HG02981 (cell line): ENCODE data around the gene LMO3.

Experiments
- ATAC-seq: cut with Tn5 transposase; IDR thresholded peaks from one replicate; pipeline ENCODE4 v1.9.1; 2021; ENCODE audit warnings: mild to moderate bottlenecking, moderate library complexity; ENCODE audit not compliant: unreplicated experiment

The LMO3 gene

DNA sequence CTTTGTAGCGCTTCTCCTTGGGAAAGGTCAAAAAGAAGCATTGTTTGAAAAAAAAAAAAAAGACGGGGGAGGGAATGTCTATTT is at the start of gene LMO3:
LMO3 (minus strand) TSS at position 46 of the 84 bp plus-strand sequence. CDS start 5,302 bp downstream, outside the sequence.
- no peak for ATAC-seq

DNA sequence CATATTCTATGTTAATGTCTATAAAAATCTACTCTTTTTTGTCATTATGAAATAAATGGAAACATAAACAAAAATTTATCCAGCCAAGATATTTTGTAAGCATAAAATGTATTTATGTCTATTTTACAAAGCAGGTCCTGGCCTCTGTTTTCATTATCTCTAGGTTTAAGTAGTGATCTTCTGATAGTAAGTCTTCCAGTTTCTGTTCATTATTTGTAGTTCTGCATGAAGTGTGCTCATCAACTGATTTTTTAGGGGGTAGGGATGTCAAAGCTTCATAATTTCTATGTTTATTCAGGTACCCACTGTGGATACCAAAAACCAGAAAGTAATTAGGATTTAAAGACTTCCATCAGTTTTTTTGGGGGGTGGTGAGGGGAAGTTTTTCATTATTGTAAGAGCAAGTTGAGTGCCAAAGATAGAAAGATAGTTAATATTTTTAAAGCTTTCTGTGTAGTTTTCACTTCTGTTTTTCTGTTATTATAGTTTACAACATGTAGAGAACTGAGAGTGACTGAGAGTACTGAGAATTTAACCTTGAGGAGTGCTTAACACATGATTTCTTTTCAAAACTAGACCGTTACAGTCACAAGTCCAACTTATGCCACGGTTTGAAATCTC is 30.6 kb upstream of the LMO3 start:
- ATAC-seq = peak; percentile 84

DNA sequence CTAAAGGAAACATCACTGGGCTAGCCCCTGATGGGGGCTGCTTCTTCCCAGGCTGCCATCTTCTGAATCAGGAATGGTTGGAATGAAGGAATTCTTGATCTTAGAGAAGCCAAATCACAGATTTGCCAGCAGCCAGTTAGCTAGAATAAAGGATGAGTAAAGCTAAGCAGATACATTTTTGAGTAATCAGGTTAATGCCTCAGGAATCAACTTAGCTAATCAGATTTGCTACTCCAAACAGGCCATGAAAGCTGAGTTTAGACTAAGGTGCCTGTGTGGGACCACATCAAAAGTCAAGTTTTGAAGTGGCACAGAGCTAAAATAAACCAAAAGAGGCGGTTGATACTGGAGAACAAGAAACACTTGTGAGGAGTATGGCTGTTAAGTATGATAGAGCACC is 28.8 kb upstream of the LMO3 start:
- ATAC-seq = no peak

DNA sequence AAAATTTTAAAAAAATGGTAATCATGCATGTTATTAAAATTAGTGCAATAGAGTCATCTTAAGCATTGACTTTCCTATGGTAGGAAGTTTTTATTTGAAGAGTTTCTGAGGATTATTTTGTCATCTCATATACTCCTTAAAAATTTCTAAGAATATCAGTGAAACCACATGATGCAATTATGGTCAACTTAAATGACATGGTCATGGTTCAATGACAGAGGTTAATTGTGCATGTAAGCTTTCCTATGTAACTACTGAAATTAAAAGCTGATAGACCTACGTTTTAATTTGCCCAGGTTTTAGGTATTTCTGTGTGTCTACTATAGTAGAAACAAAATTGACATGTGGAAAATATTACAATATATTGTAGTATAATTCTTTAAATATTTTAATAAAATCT is 21.0 kb upstream of the LMO3 start:
- no peak for ATAC-seq

DNA sequence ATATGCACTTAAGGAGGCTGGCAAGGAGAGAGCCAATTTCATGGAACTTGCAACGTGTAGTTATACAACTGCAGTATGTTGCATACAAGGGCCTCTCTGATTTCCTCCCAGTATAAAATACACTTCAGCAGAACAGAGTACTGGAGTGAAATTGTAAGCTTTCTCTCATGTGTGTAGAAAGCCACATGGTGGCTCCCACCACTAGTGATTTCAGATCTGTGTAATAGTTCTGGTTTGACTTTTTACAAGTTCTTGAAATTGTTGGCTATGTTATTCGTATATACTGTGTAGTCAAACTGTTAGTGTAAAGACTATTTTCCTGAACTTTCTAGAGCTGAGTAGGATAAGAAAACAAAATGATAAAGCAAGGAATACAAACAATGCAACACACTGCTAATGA is 16.4 kb upstream of the LMO3 start:
- ATAC-seq = no peak

DNA sequence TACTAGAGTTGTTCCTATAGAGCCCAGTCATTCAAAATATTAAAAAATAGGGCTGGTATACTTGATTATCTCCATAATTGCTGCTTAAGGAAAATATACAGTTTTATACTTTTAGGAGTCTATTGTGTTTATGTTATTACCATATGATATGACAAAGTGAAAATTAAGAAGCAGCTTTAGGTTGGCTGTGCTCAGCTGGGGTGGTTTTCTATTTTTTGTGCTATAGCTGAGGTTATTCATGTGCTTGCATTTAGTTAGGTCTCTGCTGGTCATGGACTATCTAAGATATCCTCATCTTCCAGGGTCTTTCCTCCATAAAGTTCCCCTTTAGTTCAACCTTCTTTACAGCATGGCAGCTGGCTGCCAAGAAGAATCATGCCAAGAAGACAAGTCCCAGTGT is 13.6 kb upstream of the LMO3 start:
- no peak for ATAC-seq

DNA sequence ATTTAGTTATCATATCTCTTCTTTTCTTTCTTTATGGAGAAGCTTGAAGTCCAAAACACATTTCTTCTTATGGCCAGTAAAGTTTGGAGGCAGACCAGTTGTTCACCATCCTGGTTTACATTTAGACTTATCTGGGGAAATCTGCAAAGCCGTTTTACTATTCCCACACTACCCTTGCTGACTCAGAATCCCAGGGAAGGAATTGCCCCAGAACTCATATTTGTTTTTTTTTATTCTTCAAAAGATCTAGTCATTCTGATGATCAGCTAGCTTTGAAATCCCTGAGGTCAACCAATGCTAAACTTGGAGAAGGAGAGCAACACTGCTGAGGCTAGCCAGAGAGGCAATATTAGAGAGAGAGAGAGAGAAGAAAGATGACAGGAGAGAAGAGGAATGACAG is 12.3 kb upstream of the LMO3 start:
- ATAC-seq = no peak

DNA sequence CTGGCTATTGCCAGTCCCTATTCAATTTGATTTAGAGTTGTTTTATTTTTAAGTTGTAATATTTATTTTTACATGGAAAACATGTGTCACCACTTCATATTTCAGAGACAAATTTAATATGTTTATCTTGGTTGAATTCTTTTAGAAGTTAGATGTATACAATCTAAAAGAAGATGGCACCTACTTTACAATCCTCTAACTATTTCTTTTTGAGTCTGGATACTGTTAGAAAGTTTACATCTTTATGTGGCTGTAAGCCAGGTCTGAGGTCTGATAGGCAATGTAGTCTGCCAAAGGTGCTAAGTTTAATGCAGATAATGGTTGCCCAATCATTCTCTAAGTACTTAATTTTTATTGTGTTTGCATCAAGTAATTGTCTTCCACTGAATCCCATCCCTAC is 7.2 kb upstream of the LMO3 start:
- ATAC-seq = no peak

DNA sequence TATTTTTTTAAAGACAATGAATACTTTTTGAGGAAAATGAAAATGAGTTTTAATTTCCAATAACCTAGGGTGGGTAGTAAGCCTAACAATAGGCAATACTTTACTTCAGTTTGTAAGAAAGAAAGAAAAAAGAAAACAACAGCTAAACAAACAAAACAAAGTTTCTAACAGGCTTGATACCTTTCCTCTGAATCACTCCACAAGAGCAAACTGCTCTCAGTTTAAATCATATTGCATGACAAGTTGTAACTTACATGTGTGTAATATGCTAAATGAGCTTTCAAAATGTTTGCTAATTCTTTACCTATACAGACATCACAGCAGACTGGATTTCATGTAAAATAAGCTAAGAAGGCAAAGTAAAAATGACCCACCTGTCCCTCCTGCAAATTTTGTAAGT is 6.7 kb upstream of the LMO3 start:
- ATAC-seq = no peak

DNA sequence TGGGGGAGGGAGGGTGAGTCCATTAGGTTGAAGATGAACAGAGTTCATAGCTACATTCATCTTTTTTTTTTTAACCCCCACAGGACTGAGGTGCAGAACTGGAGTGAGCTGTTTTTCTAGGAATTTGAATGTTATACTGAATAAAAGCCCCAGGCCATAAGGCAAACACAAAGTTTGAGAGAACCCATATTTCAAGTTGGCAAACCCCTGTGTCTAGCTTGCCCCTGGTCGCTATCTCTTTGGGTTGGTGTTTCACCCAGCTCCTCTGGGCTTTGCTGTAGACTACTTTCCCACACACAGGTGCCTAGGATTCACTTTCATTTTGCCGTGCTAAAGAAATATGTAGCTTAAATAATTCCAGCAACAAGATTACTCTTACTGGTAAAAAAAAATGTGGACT is 5.2 kb upstream of the LMO3 start:
- peak; percentile 47 for ATAC-seq

DNA sequence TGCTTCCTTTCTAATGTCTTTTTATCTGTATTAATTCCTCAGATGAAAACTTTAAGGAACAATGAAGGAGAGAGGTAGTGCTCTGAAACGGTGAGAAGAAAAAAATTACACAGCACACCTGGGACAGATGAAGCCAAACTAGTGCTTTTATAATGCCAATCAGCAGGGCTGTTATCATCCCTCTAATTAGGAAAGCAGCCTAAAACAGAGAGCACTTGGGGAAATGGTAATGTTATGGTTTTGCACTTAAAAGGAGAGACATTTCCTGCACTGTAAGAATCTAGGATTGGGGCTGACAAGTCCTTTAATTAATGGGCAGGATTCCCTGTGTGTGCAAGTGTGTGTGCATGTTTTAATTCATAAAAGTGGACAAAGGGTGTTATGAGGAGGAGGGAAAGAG is 4.8 kb upstream of the LMO3 start:
- no peak for ATAC-seq

DNA sequence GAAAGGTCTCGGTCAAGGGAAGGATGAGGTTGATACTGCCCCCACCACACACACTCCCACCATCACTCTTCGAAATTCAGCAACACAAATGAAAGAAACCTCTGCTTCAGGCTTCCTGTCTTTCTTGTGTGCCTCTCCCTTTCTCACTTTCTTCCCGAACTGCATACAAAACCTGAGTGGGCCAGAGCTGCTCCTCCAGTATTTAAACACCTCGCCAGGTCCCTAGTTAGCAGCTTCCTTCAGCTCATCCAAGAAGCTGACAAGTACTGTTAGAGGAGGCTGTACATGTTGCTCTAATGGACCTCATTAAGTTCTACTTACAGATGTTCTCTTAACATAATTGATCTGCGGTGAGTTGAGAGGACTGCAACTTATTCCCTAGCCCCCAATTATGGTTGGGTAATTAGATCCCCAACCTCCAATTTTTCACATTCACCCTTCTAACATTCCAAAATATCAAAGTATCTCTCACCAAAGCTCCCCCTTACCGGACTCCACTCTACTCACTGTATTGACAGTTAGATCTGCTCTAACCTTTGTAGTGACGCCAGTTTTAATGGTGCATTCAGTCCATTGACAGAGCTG is 4.1 kb upstream of the LMO3 start:
- ATAC-seq = no peak

DNA sequence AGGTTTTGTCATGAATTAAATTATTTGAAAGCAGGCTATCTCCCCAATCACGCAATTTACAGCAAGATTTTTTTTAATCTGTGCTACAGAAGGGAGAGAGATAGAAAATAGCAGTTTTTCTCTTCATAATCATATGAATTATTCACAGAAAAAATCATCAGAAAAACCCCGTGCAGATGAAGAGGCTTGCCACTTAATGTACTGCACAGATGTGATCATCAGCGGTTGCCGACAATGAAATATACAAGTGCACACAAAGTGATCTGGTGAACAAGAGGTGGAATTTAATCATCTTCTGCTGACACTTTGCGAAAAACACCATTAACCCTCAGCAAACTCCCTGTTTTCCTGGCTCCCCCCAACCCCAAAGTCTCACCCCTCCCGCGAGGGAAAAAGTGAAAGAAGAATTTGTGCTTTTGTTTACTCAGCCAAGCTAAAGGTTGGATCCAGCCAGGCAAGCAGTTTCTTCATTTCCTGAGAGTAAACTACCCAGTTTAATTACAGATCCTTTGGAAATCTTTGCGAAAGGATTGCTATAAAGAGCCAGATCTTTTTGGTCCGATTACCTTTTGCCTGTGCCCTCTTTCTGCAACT is 3.1 kb upstream of the LMO3 start:
- no peak for ATAC-seq

DNA sequence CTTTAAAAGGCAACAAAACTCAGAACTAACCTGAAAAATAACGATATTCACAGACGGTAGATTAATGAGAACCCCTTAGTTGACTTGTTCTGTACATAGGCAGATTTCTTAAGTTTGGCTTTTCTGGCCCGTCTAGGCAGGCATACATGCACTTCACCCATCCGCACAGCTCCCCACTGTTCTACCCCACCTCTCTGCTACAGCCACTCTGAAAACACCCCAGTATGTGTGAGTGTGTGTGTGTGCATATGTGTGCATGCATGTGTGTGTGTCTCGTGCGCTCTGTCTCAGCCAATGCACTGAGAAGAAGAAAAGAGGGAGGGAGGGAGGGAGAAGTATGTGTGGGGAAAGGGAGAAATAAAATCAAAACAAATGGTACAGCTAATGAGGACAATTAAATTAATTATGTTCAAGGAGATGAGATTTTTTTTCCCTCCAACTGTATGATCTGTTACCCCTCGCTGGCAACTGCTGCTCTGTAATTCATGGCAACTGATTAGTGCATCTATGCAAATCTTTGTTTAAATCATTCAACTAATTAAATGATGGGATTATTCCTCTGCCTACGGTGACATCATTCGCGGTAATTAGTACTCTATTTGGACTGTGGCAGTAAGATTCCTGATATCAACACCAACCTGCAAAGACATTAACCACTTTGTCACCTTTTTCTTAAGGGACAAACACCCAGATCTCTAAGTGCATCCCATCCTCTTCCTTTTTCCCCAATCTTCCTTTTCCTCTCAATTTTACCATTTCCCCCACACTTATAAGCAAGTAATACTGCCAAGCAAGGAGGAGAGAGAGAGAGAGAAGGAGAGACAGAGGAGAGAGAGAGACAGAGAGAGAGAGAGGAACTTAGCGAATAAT is 2.2 kb upstream of the LMO3 start:
- no peak for ATAC-seq

DNA sequence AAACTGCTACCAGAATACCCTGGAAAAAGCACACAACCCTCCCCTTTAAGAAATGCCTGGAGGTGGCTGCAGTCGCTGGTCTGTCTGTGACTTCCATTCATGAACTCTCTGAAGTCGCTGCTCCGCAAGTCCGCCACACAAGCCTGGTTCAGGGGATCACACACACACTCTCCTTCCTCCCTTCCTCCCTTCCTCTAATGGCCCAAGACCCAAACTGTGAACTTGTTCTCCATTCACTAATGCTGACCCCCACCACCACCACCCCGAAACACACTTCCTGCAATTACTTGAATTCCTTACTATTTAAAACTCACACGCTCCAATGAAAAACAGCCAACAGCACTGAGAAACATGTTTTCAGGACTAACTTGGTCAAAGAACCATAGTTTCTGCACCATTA is 1.0 kb upstream of the LMO3 start:
- ATAC-seq = no peak

DNA sequence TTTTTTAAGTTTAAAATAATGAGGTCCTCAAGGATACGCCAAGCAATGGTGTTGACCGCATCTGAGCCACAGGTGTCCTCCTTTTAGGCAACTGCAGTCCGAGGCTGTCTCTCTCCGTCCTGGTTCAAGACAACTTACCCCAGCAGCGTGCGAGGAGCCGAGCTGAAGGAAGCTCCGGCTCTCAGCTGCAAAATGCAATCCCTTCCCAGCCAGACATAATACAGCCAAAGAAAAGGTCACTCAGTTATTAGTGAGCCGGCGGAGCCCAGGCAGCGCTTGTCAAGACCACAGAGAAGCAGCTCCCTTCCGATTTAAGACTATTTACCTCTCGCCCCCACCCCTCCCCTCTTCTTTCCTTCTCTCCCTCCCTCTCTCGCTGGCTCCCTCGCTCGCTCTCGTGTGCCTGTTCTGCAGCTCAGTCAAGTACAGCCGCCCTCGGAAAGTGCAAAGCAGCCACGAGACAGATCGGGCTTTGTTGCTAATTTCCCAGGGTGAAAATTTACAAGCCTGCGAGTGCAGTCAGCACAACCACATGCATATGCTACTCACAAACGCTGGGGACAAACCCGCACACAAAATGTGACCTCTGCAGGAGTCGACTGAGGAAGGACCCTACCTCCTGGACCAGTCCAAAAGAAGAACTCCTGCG is 363 bp upstream of the LMO3 start:
- no peak for ATAC-seq

DNA sequence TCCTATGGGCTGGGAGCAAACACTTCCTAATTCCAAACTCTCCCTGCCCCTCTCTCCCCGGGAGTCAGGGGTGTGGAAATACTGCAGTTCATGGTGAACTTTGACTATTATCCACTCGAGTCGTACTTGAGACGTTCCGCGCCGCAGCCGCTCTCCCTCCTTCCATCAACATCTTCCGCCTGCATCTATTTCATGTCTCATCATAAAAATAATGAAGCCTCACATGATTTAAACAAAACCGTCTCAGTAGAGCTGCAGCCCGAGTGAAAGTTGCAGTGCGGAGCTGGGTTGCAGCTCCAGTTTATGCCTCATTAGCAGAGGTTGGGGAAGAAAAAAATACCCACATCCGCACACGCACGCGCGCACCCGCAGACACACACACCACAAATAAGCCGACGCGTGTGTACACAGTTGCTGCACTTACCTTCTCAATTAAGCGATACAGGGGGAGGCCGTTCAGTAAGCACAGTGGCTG is 283 bp downstream of the LMO3 start:
- no peak for ATAC-seq

DNA sequence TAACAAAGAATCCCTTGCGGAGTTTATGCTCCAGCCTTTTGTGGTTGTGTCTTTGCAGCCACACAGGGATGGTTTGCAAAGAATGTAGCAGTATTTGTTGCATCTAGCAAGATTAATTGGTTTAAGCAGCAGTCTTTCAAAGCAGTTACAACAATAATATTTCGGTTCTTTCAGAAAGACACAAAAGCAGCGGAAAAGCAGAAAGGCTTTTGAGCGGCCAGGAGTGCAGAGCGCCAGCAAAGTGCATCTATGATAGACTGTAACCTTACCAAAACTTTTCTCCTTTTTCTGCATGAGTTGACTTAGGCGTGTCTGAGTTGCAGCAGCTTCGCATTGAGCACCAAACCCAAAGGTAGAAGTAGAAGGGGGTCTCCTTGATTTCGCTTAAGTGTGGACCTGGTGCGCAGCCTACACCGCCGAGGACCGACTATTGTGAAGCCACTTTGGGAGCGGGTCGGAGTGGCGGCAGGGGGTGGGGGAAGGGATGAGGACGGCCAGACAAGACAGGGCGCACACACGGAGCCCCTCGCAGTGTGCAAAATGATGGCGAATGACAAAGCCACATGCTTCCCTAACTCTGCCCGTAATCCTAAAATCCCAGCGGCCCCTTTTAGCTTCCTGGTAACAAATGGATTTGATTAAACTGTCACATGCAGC is 1.2 kb downstream of the LMO3 start:
- ATAC-seq = no peak

DNA sequence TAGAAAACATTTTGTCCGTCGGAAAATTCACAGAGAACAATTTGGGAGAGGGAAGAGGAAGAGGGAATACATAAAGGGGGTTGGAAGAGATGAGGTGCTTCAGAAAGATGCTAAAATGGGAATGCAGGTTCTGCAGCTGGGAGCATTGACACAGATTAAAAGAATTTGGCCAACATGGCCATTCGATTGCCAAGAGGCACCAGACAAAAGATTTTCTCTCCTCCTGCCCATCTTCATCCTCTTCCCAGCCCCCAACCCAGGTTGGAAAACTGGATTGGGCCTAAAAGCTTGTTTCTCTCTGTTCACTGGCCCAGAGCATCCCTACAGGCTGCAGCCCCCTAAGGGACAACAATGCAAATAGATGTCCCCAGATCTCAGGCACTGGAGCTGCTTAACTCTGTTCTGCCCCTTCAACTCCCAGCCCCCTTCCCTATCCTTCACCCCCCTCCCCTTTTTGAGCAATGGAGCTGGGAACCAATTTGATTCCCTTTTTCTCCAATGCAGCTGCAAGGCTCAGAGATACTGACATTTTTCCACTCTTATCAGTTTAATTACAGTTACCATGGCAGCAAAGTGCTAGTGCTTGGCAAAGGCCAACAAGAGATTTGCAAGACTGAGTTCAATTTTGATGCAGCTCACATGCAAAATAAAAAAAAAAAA is 1.9 kb downstream of the LMO3 start:
- no peak for ATAC-seq

DNA sequence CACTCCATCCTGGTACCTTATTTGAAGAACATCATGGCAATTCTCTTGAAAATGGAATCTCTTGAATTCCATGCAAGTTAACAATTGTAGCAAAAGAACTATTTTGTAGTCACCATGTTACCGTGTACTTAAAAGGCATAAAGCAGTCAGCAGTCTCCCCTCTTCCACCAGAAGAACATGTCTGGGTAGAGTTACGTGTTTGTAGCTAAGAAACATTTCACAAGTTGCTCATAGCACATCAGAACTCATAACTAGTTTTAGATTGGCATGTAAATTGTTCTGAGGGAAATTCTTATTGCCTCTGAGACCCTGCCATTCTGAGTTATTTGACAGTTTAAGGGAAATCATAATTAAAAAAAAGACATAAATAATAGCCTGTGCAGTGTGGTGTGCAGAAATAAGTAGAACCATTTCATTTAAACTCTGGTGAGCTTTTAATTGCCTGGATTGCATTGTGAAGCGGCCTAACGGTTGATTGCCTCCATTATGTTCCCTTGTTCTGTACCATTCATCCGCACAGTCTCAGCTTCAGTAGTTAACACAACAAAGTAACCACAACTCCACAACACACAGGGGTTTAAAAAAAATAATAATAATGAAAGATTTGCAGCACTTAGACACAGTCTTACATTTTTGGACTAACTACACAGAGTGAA is 2.6 kb downstream of the LMO3 start:
- ATAC-seq = no peak
